ENCODE results near the gene MX2.

Gene MX2

DNA sequence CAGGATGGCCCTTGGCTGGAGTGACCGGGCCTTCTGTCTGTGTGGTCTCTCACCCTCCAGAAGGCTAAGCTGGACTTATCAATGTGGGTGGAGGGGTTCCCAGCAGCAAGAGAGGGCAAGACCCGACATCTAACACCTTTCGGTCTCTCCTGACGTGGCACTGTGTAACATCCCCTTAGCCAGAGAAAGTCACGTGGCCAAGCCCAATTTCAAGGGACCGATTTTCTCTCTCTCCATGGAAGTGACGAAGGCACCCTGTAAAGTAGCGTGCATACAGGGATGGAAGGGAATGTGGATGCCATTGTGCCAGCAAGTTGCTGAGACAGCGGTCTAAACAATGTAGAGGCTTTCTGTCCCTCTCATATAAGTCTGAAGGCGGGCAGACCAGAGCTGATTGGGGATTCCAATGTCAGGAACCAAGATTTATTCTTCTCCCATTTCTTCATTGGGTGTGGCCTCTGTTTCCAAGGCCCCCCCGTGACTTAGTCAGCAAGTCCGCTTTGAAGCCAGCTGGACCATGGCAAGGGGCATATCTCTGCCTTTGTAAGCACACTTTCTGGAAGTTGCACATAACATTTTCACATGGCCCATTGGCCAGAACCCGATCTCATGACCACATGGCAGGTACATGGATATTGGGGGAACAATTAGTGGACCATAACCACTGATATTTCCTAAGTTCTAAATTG lies 76.7 kb downstream of the MX2 start:
- DNase-seq (ENCODE audit: low spot score), result no peak

GRCh38 chr21:41439248-41439647 lies 77.4 kb downstream of the MX2 start:
- DNase-seq (ENCODE audit: low spot score), result no peak

DNA sequence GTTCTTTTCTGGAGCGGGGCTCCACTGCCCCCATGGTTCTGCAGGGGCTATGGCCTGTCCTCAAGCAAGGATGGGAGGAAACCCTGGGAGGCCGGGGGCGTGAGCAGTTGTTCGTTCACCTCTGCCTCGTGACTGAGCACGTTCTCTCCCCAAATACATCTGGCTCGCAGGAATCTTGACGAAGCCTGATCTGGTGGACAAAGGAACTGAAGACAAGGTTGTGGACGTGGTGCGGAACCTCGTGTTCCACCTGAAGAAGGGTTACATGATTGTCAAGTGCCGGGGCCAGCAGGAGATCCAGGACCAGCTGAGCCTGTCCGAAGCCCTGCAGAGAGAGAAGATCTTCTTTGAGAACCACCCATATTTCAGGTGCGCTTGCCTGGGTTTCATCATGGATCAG lies 79.7 kb downstream of the MX2 start:
- no peak for DNase-seq (ENCODE audit: low spot score)

DNA sequence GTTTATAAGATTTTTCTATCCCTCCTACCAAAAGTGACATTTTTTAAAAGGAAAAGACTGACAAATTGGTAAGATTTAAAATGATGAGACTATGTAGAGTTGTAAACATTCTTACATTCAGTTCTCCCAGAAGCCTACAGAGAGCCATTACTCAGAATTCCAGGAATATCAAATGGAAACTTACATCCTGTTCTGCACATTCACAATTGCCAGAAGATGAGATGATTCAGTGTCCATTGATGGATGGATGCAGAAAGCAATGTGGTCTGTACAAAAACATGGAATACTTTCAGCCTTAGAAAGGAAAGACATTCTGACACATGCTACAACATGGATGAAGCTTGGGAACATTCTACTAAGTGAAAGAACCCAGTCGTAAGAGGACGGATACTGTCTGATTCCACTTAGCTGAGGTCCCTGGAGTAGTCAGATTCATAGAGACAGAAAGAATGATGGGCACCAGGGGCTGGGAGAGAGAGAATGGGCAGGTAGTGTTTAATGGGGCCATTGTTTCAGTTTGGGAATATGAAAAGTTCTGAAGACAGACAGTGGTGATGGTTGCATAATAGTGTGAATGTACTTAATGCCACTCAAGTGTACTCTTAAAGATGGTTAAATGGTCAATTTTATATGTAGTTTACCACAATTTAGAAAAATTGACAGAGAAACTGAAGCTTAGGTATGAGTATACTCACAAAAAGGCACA lies 80.8 kb downstream of the MX2 start:
- DNase-seq (ENCODE audit: low spot score), result no peak

- DNase-seq (ENCODE audit: low spot score), result no peak
These were observed 81.7 kb downstream of the MX2 start for GRCh38 chr21:41443562-41443961.

DNA sequence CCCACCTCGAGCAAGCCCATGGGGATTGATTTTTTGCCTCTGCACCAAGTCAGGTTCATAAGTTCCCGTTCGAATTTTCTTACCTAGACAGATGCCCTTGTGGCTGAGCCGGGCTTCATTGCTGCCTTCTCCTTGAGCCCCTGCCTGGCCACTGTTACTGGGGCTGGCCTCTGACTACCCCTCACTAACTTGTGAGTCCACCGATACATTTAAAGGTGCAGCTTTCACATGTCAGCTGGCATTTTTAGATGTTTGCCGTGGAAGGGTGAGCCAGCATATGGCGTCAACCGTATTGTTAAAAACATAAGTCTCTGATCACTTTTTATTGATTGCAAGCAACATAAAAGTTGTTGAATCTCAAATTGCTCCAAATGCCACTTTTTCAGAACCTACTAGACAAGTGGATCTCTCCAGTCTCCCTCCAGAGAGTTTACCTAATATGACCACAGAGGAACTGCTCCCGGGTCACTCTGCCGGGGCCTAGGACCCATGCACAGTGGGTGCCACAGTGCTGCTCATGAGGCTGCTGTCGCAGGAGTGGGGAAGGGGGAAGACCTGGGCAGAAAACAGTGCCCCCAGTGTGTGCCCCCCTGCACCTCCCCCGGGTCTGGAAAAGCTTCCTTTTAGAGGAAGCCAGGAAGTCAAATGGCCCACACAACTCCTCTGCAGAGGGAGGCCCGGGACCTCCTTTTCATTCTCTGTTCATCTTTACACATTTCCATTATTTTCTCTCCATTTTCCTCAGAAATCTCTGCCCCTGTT lies 83.1 kb downstream of the MX2 start:
- DNase-seq (ENCODE audit: low spot score), result no peak

- no peak for DNase-seq (ENCODE audit: low spot score)
These were observed 83.6 kb downstream of the MX2 start for GRCh38 chr21:41445465-41445862.

DNA sequence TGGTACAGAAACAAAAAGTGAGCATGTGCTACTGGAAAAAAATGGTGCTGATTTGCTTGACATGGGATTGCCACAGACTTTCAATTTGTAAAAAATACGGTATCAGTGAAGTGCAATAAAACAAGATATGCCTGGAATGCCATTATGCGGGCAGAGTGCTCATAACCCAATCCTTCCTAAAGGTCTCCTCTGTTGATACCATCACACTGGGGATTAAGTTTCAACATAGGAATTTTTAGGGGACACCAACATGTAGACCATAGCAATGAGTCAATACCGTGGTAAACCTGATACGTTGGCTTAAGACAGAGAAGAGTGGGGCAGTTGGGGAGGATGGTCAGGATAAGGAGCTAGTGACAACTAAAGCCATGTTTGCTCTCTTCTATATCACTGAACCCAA lies 84.8 kb downstream of the MX2 start:
- no peak for DNase-seq (ENCODE audit: low spot score)

GRCh38 chr21:41447356-41447755 lies 85.5 kb downstream of the MX2 start:
- no peak for DNase-seq (ENCODE audit: low spot score)

DNA sequence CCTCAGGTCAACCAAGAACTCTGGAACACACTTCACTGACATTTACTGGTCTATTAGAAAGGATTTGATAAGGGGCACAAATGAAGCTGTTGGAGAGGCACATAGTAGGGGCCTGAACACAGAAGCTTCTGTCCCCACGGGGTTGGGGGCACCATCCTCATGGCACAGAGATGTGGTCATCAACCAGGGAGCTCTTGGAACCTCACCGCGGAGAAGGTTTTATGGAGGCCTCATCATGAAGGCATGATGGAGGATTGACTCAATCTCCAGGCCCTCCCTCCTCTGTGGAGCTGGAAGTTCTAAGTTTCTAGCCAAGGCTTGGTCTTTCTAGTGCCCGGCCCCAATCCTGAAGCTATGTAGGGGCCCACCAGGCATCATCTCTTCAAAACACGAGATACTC lies 87.8 kb downstream of the MX2 start:
- no peak for DNase-seq (ENCODE audit: low spot score)

DNA sequence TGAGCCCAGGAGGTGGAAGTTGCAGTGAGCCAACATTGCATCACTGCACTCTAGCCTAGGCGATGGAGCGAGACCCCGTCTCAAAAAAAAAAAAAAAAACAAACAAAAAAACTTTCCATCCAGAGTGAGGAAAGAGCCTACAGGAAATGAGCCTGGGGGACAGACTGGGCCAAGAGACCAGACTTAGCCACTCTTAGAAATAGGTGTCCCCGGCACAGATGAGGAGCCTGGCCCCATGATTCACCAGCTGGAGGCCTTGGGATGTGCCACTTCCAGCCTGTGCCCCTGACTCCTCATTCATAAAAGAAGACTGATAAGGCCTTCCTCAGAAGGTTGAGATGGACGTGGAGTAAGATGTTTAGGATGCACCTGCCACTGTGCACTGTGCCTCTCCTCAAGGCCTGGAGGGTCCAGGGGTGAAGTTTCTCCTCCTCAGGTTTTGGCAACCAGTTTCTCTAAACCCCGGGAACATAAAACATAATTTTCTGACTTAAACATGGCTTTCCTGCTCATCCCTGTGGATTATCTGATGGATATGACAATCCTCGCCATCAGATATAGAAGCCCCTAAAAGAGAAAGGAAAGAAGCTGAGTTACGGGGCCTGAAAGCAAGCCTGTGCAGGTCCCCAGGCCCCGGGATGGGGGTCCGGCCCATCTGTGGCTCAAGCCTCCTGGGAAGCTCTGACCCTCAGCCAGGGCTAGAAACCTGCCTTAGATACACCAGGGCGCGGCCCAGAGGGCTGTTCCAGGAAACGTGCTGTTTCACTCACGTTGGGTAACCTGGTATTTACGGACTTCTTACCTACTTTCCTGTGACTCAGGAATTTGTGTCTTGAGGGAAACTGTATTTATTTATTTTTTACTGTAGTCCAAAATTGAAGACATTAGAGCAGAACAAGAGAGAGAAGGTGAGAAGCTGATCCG lies 90.2 kb downstream of the MX2 start:
- no peak for DNase-seq (ENCODE audit: low spot score)

DNA sequence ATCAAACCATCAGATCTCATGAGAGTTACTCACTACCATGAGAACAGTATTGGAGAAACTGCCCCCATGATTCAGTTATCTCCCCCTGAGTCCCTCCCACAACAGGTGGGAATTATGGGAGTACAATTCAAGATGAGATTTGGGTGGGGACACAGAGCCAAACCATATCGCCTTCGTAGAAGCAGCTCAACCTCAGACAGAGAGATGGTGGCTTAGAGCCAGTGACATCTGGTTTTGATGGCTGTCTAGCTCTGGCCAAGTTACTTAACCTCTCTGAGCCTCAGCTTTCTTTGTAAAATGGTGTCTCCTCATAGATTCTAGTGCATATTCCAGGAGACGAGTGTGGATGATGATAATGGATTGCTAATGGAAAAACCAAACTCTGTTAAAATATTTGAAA lies 91.4 kb downstream of the MX2 start:
- no peak for DNase-seq (ENCODE audit: low spot score)

GRCh38 chr21:41453761-41454160 lies 91.9 kb downstream of the MX2 start:
- DNase-seq (ENCODE audit: low spot score), result no peak

- DNase-seq (ENCODE audit: low spot score), result peak; percentile 70
These were observed 96.3 kb downstream of the MX2 start for GRCh38 chr21:41458121-41458520.

- no peak for DNase-seq (ENCODE audit: low spot score)
These were observed 96.7 kb downstream of the MX2 start for GRCh38 chr21:41458559-41458958.

Data from AG08395 (cell line).